K562 (cell line): ENCODE results near the gene GALNT15. TPM values are rescaled to one million over a fixed set of nuclear protein-coding genes. Genes with fewer than 3 reads are reported as not detected.

ENCODE experiments used
- ATAC-seq: fragments of 200-7000 bp; cut with Tn5 transposase; 3 replicates; pipeline ENCODE4 v1.9.1; 2020; ENCODE audit warnings: moderate library complexity
- BruUV-seq: library from RNA; stranded (reverse); fragments of 400-500 nt; replicated peaks from 2 replicates; lab custom pipeline; 2021; lab: Mats Ljungman, UMichigan
- CTCF ChIA-PET: fragments of 300-600 bp; formaldehyde crosslinking; extraction: SDS; loops from one replicate; lab custom pipeline; 2021; ENCODE audit warnings: low intra/inter-chr PET ratio; lab: Yijun Ruan, JAX
- POLR2A ChIA-PET: fragments of 300-600, 350-650 bp; sonication (Branson Sonifier 250); formaldehyde crosslinking; extraction: SDS; loops from one replicate; lab custom pipeline; 2021; ENCODE audit warnings: antibody characterized with exemption, inconsistent platforms; lab: Yijun Ruan, JAX
- DNase-seq, 4 experiments: peaks; one replicate each; pipeline versions ENCODE4 v3.0.0 to v3.0.0-alpha.2; 2011 to 2018; ENCODE audit warnings: low spot score in 3 of 4, mixed read lengths in 3 of 4; ENCODE audit errors: extremely low read depth in 1 of 4
- FAIRE-seq: peaks from 2 replicates; lab custom pipeline; 2011; peaks lifted over from hg19 to GRCh38; lab: Jason Lieb, UNC
- H2AFZ ChIP-seq: 2 replicates; pipeline ENCODE4 v1.6.0; 2011; ENCODE audit warnings: low read depth, low read length, control low read depth, inconsistent platforms
- H3K27ac ChIP-seq: fragments of 200-600 bp; 3 replicates; pipeline ENCODE4 v1.8.0; 2011; ENCODE audit warnings: low read depth, mild to moderate bottlenecking, control low read depth, inconsistent platforms, low read length, moderate library complexity, mixed read lengths; ENCODE audit errors: extremely low read depth
- H3K27me3 ChIP-seq, 2 experiments: fragments of 300-600 bp in 1 of 2; 2 replicates in 1 of 2; 3 replicates in 1 of 2; pipeline versions ENCODE4 v1.6.0 to v1.8.0; 2011; ENCODE audit warnings: inconsistent platforms in 2 of 2, low read length in 2 of 2, mild to moderate bottlenecking in 1 of 2, mixed read lengths in 1 of 2, moderate library complexity in 1 of 2; ENCODE audit not compliant: control insufficient read depth in 2 of 2, insufficient read depth in 2 of 2
- H3K36me3 ChIP-seq: fragments of 300-600 bp; 3 replicates; pipeline ENCODE4 v1.8.0; 2011; ENCODE audit warnings: mild to moderate bottlenecking, low read length, inconsistent platforms; ENCODE audit not compliant: control insufficient read depth, insufficient read depth
- H3K4me1 ChIP-seq, 2 experiments: fragments of 200-600 bp in 1 of 2; replicated peaks in 1 of 2; 2 replicates in 1 of 2; 3 replicates in 1 of 2; pipeline versions ENCODE4 v1.5.1 to v1.8.0; 2011; ENCODE audit warnings: inconsistent platforms in 2 of 2, low read length in 2 of 2, mild to moderate bottlenecking in 1 of 2, mixed read lengths in 1 of 2, moderate library complexity in 1 of 2; ENCODE audit not compliant: control insufficient read depth in 2 of 2, insufficient read depth in 2 of 2
- H3K4me2 ChIP-seq: 2 replicates; pipeline ENCODE4 v1.6.1; 2011; ENCODE audit warnings: low read length, control low read depth, inconsistent platforms, mixed read lengths; ENCODE audit not compliant: insufficient read depth
- H3K4me3 ChIP-seq: fragments of 200-600 bp; sonication (generic), shearing (Covaris generic); 2 replicates; pipeline ENCODE4 v1.5.1; 2016; ENCODE audit warnings: control low read depth, inconsistent platforms
- H3K79me2 ChIP-seq: fragments of 200-600 bp; 3 replicates; pipeline ENCODE4 v1.8.0; 2011; ENCODE audit warnings: low read length, inconsistent platforms; ENCODE audit not compliant: control insufficient read depth, insufficient read depth
- H3K9ac ChIP-seq, 2 experiments: 2 replicates each; pipeline versions ENCODE4 v1.6.0 to v1.6.1; 2011; ENCODE audit warnings: low read depth in 2 of 2, low read length in 2 of 2, control low read depth in 1 of 2, inconsistent platforms in 1 of 2, mild to moderate bottlenecking in 1 of 2, mixed read lengths in 1 of 2; ENCODE audit not compliant: insufficient read depth in 1 of 2
- H3K9me1 ChIP-seq: one replicate; pipeline ENCODE4 v1.6.0; 2011; ENCODE audit warnings: inconsistent platforms, mild to moderate bottlenecking, low read length, moderate library complexity; ENCODE audit not compliant: control insufficient read depth, insufficient read depth
- H3K9me3 ChIP-seq: replicated peaks from 2 replicates; pipeline ENCODE4 v1.5.1; 2011; ENCODE audit warnings: low read depth, low read length, inconsistent platforms; ENCODE audit not compliant: control insufficient read depth, insufficient read depth
- H4K20me1 ChIP-seq: replicated peaks from 2 replicates; pipeline ENCODE4 v1.6.1; 2011; ENCODE audit warnings: low read length, inconsistent platforms, mixed read lengths; ENCODE audit not compliant: control insufficient read depth, insufficient read depth
- ADNP ChIP-seq: fragments of 200-800 bp; sonication (Bioruptor generic); IDR thresholded peaks from 2 replicates; pipeline ENCODE4 v1.6.1; 2016; ENCODE audit warnings: missing genetic modification characterization, missing compliant biosample characterization
- ELK1 ChIP-seq: sonication (generic); formaldehyde crosslinking; IDR thresholded peaks from 2 replicates; pipeline ENCODE4 v1.8.1; 2022; ENCODE audit warnings: missing genetic modification reagents
- GABPB1 ChIP-seq: sonication (generic); formaldehyde crosslinking; IDR thresholded peaks from 2 replicates; pipeline ENCODE4 v1.8.0; 2022; ENCODE audit warnings: mild to moderate bottlenecking, missing genetic modification reagents
- MCM2 ChIP-seq: fragments of 450-650 bp; IDR thresholded peaks from 2 replicates; pipeline ENCODE4 v1.6.1; 2017; ENCODE audit warnings: low read depth, mild to moderate bottlenecking
- NCOA6 ChIP-seq: fragments of 450-650 bp; IDR thresholded peaks from 2 replicates; pipeline ENCODE4 v1.6.1; 2017; ENCODE audit warnings: mild to moderate bottlenecking
- NCOR1 ChIP-seq: fragments of 450-650 bp; IDR thresholded peaks from 2 replicates; pipeline ENCODE4 v1.6.1; 2016; ENCODE audit warnings: mild to moderate bottlenecking, moderate library complexity
- PTRF ChIP-seq: fragments of 450-650 bp; IDR thresholded peaks from 2 replicates; pipeline ENCODE4 v1.6.1; 2016; ENCODE audit warnings: mild to moderate bottlenecking, missing genetic modification characterization, missing compliant biosample characterization
- TBL1XR1 ChIP-seq, 2 experiments: IDR thresholded peaks; 2 replicates each; pipeline ENCODE4 v1.6.1; 2012; ENCODE audit warnings: improper control_type of control experiment in 2 of 2, low read length in 2 of 2, mild to moderate bottlenecking in 1 of 2
- ZBTB17 ChIP-seq: fragments of 450-650 bp; formaldehyde crosslinking; IDR thresholded peaks from 2 replicates; pipeline ENCODE4 v1.4.0; 2020; ENCODE audit warnings: mild to moderate bottlenecking
- WGBS: fragments of 100-300 bp; shearing (Covaris generic); methylation state at CpG from one replicate; pipeline ENCODE4 v1.1.6; 2016; ENCODE audit warnings: low coverage, mixed read lengths; ENCODE audit not compliant: insufficient coverage; ENCODE audit errors: missing lambda C conversion rate; 5-methylcytosine and 5-hydroxymethylcytosine counted together
- in situ Hi-C: fragments of 300-500 bp; cut with MboI; formaldehyde crosslinking; loops from 4 replicates; pipeline ENCODE4 v1.15.0; 2018; ENCODE audit warnings: inconsistent platforms, mixed read lengths
- intact Hi-C: fragments of 100-400 bp; cut with micrococcal nuclease; formaldehyde crosslinking; loops from 2 replicates; pipeline ENCODE4 v1.14.2; 2022
- polyA plus RNA-seq, 8 experiments: library from polyadenylated mRNA; depleted of rRNA in 4 of 8; stranded (reverse) in 5 of 8; unstranded in 3 of 8; fragments of >200 nt; fragmentation: Nextera tagmentation in 2 of 8; fragmentation: Illumina TruSeq in 1 of 8; extraction: Ambion mirVana in 2 of 8; extraction: Trizol in 1 of 8; gene quantifications; 2 replicates each; pipeline versions ENCODE4 v1.2.1 to v1.2.3, GENCODE V29; 2011 to 2014; ENCODE audit warnings: inconsistent platforms in 1 of 8, missing spikeins in 1 of 8
- total RNA-seq, 7 experiments: library from RNA; depleted of rRNA in 6 of 7; stranded (reverse); fragments of >200 nt in 6 of 7; fragmentation: Illumina TruSeq in 2 of 7; extraction: Trizol in 2 of 7; gene quantifications; 2 replicates each; pipeline versions ENCODE4 v1.2.1 to v1.2.3, GENCODE V29; 2011 to 2021; ENCODE audit warnings: low replicate concordance in 1 of 7

Gene GALNT15
- total and polyA plus RNA-seq, 9 of the 15 experiments (the other 6 are each of a cell fraction or from before 2014, with no cell fraction given), result not detected

- no peak for TF ChIP-seq ZBTB17 (CRISPR knock-in tag)
- TF ChIP-seq PTRF (tag), result no peak
- TF ChIP-seq MCM2, result no peak
- no peak for TF ChIP-seq NCOA6
- TF ChIP-seq ELK1 (CRISPR knock-in tag), result no peak
- no peak for TF ChIP-seq NCOR1
- TF ChIP-seq GABPB1 (CRISPR knock-in tag), result no peak
- TF ChIP-seq TBL1XR1 (IDR thresholded peaks at IDR 0.05; ENCODE audit: low read length in 2 of 2), result no peak
- TF ChIP-seq ADNP, result no peak
- no TSS peak for BruUV-seq
- in situ Hi-C loops (loop anchor here (10.0 kb wide), 1 partner anchor 356 kb away; no protein-coding TSS in a partner anchor), intact Hi-C loops (no loop called here)
- Histone ChIP-seq H3K79me2 (no peaks in the 10 kb centered on the region), H3K36me3 (no peaks in the 10 kb centered on the region), H3K9ac (no peak overlapping the region), H4K20me1 (peaks cover 3% of the 10 kb centered on the region; the same call in 1 of the 2 replicates), H2AFZ (no peak overlapping the region), H3K27ac (no peak overlapping the region), H3K4me2 (no peak overlapping the region), H3K4me3 (no peak overlapping the region), H3K9me3 (no peaks in the 10 kb centered on the region), H3K9me1 (no peaks in the 10 kb centered on the region), H3K4me1 (no peaks in the 10 kb centered on the region), H3K27me3 (peaks cover 19 to 23% of the 10 kb centered on the region in 2 experiments; a peak in 4 of 5 replicates)
- ChIA-PET POLR2A (interaction anchor here (0.6 to 1.6 kb wide), 4 partner anchors 10 to 872 kb away, joined by 3 to 6 read pairs (median 4); no protein-coding TSS in a partner anchor), CTCF (no interaction called here)
- ATAC-seq, result no peak
- 0% methylated on average over 2 of the region's 2 CpGs for WGBS
- FAIRE-seq, result no peak
- DNase-seq, result no peak
These were observed 3.5 kb upstream of the GALNT15 start for GRCh38 chr3:16171009-16171408.
